ENCODE data around the gene PSAPL1. TPM values are rescaled to one million over a fixed set of nuclear protein-coding genes. Genes with fewer than 3 reads are reported as not detected.

PSAPL1 gene
- polyA plus RNA-seq, 1 donor from 2014 or later, result not detected

- Histone ChIP-seq H3K36me3 (ENCODE audit: insufficient read depth, low read length) (no peaks in the 10 kb centered on the region), H3K27me3 (ENCODE audit: insufficient read depth, low read depth, low read length) (no peaks in the 10 kb centered on the region), H3K9ac (ENCODE audit: low read length) (no peak overlapping the region), H3K79me2 (replicated peaks; ENCODE audit: insufficient read depth, low read length) (no peaks in the 10 kb centered on the region), H3K4me3 (ENCODE audit: low read length) (no peak overlapping the region), H3K9me3 (ENCODE audit: low read length) (no peaks in the 10 kb centered on the region), H3K9me2 (ENCODE audit: insufficient read depth, low read length) (no peaks in the 10 kb centered on the region), H3F3A (ENCODE audit: insufficient read depth, low read length, poor library complexity, severe bottlenecking) (no peaks in the 10 kb centered on the region), H4K20me1 (ENCODE audit: insufficient read depth) (no peaks in the 10 kb centered on the region), H3K4me2 (ENCODE audit: low read length) (no peak overlapping the region), H3K27ac (ENCODE audit: low read length) (no peak overlapping the region), H2AFZ (ENCODE audit: low read depth, low read length) (no peak overlapping the region)
- TF ChIP-seq TAF1 (IDR thresholded peaks at IDR 0.05; ENCODE audit: low read depth) (no peak), EP300 (conservative IDR thresholded peaks at IDR 0.05; ENCODE audit: poor library complexity, severe bottlenecking) (no peak), SMC3 (conservative IDR thresholded peaks at IDR 0.05; ENCODE audit: poor library complexity) (no peak), MXI1 (conservative IDR thresholded peaks at IDR 0.05; ENCODE audit: poor library complexity, severe bottlenecking) (no peak), CTCF (IDR thresholded peaks at IDR 0.05; ENCODE audit: poor library complexity, severe bottlenecking) (no peak), POLR2AphosphoS5 (IDR thresholded peaks at IDR 0.05) (no peak), RAD21 (conservative IDR thresholded peaks at IDR 0.05) (no peak), EZH2 (IDR thresholded peaks at IDR 0.05; ENCODE audit: borderline replicate concordance, insufficient read depth, low read length, poor library complexity, severe bottlenecking) (no peak)
- TF ChIP-seq, protein P1, sequence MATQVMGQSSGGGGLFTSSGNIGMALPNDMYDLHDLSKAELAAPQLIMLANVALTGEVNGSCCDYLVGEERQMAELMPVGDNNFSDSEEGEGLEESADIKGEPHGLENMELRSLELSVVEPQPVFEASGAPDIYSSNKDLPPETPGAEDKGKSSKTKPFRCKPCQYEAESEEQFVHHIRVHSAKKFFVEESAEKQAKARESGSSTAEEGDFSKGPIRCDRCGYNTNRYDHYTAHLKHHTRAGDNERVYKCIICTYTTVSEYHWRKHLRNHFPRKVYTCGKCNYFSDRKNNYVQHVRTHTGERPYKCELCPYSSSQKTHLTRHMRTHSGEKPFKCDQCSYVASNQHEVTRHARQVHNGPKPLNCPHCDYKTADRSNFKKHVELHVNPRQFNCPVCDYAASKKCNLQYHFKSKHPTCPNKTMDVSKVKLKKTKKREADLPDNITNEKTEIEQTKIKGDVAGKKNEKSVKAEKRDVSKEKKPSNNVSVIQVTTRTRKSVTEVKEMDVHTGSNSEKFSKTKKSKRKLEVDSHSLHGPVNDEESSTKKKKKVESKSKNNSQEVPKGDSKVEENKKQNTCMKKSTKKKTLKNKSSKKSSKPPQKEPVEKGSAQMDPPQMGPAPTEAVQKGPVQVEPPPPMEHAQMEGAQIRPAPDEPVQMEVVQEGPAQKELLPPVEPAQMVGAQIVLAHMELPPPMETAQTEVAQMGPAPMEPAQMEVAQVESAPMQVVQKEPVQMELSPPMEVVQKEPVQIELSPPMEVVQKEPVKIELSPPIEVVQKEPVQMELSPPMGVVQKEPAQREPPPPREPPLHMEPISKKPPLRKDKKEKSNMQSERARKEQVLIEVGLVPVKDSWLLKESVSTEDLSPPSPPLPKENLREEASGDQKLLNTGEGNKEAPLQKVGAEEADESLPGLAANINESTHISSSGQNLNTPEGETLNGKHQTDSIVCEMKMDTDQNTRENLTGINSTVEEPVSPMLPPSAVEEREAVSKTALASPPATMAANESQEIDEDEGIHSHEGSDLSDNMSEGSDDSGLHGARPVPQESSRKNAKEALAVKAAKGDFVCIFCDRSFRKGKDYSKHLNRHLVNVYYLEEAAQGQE (IDR thresholded peaks at IDR 0.05; ENCODE audit: borderline replicate concordance), result no peak
These were observed 23.7 kb upstream of the PSAPL1 start for GRCh38 chr4:7458477-7458876.

GRCh38 chr4:7458066-7458425, 23.3 kb upstream of the PSAPL1 start:
- H3K4me2 ChIP-seq (ENCODE audit: low read length), result no peak overlapping the region
- H4K20me1 ChIP-seq (ENCODE audit: insufficient read depth), result no peaks in the 10 kb centered on the region
- H3F3A ChIP-seq (ENCODE audit: insufficient read depth, low read length, poor library complexity, severe bottlenecking), result no peaks in the 10 kb centered on the region
- TF ChIP-seq RAD21 (conservative IDR thresholded peaks at IDR 0.05) (no peak), EZH2 (IDR thresholded peaks at IDR 0.05; ENCODE audit: borderline replicate concordance, insufficient read depth, low read length, poor library complexity, severe bottlenecking) (no peak), MXI1 (conservative IDR thresholded peaks at IDR 0.05; ENCODE audit: poor library complexity, severe bottlenecking) (no peak), TAF1 (IDR thresholded peaks at IDR 0.05; ENCODE audit: low read depth) (no peak), CTCF (IDR thresholded peaks at IDR 0.05; ENCODE audit: poor library complexity, severe bottlenecking) (no peak), POLR2AphosphoS5 (IDR thresholded peaks at IDR 0.05) (no peak), SMC3 (conservative IDR thresholded peaks at IDR 0.05; ENCODE audit: poor library complexity) (no peak), EP300 (conservative IDR thresholded peaks at IDR 0.05; ENCODE audit: poor library complexity, severe bottlenecking) (no peak)
- TF ChIP-seq, protein P1 (IDR thresholded peaks at IDR 0.05; ENCODE audit: borderline replicate concordance), result no peak
- H3K36me3 ChIP-seq (ENCODE audit: insufficient read depth, low read length), result no peaks in the 10 kb centered on the region
- H3K9ac ChIP-seq (ENCODE audit: low read length), result no peak overlapping the region
- H3K79me2 ChIP-seq (replicated peaks; ENCODE audit: insufficient read depth, low read length), result no peaks in the 10 kb centered on the region
- no peak overlapping the region for H3K27ac ChIP-seq (ENCODE audit: low read length)
- H2AFZ ChIP-seq (ENCODE audit: low read depth, low read length), result no peak overlapping the region
- H3K9me3 ChIP-seq (ENCODE audit: low read length), result no peaks in the 10 kb centered on the region
- H3K27me3 ChIP-seq (ENCODE audit: insufficient read depth, low read depth, low read length), result no peaks in the 10 kb centered on the region
- no peak overlapping the region for H3K4me3 ChIP-seq (ENCODE audit: low read length)
- H3K9me2 ChIP-seq (ENCODE audit: insufficient read depth, low read length), result no peaks in the 10 kb centered on the region
